ENCODE data around the gene PEBP1.

GRCh38 chr12:118094039-118094438, 41.9 kb upstream of the PEBP1 start:
- TF ChIP-seq, protein P1, sequence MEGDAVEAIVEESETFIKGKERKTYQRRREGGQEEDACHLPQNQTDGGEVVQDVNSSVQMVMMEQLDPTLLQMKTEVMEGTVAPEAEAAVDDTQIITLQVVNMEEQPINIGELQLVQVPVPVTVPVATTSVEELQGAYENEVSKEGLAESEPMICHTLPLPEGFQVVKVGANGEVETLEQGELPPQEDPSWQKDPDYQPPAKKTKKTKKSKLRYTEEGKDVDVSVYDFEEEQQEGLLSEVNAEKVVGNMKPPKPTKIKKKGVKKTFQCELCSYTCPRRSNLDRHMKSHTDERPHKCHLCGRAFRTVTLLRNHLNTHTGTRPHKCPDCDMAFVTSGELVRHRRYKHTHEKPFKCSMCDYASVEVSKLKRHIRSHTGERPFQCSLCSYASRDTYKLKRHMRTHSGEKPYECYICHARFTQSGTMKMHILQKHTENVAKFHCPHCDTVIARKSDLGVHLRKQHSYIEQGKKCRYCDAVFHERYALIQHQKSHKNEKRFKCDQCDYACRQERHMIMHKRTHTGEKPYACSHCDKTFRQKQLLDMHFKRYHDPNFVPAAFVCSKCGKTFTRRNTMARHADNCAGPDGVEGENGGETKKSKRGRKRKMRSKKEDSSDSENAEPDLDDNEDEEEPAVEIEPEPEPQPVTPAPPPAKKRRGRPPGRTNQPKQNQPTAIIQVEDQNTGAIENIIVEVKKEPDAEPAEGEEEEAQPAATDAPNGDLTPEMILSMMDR (conservative IDR thresholded peaks at IDR 0.05; ENCODE audit: low read depth, low read length): no peak
- TF ChIP-seq EZH2 (IDR thresholded peaks at IDR 0.05; ENCODE audit: borderline replicate concordance, low read depth, low read length, poor library complexity, severe bottlenecking): no peak

Measured in A673 (cell line).